Purkinje cell (primary cell): ENCODE measurements around the gene CMC4. TPM values are rescaled to one million over a fixed set of nuclear protein-coding genes. Genes with fewer than 3 reads are reported as not detected.

Source experiments
- polyA plus RNA-seq: library from polyadenylated mRNA; unstranded; fragments of >200 nt; fragmentation: Nextera tagmentation; gene quantifications from 2 replicates; pipeline ENCODE4 v1.2.1, GENCODE V29; 2014

The CMC4 gene, protein sequence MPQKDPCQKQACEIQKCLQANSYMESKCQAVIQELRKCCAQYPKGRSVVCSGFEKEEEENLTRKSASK
- polyA plus RNA-seq, result 2.2 and 2.5 TPM in 2 replicates

DNA sequence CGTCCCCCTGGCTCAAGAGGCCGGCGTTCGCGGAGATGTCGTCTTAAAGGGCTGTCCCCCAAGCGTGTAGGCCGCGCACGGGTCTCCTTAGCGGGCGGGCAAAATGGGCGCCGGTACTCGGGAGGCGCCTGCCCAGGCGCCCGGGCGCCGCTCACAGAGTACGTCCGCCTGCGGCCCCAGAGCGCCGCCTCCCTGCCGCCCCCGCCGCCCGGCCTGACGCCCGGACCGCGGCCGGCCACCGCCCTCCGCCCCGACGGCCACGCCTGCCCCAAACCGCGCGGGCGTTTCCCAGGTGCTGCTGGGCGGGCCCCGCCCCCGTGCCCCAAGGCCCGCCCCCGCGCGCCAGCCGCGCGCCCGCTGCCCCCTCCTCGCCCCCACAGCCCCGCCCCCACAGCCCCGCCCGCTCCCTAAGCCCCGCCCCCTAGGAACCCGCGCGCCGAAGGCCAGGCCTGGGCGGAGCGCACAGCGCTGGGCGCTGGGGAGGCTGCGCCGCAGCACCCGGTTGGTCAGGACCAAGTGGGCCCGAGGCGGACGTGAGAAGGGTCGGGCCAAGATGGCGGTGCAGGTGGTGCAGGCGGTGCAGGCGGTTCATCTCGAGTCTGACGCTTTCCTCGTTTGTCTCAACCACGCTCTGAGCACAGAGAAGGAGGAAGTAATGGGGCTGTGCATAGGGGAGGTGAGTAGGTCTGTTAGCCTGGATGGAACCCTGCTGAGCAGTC, at the start of gene CMC4, which contains the start of the genes BRCC3 and MTCP1:
Gene CMC4, minus strand, starts transcription at position 162 of the 719 bp plus-strand sequence. CDS start 7,113 bp downstream, outside the sequence.
Gene BRCC3, plus strand, starts transcription at position 534 of the 719 bp plus-strand sequence. Its CDS starts 20 bp downstream, at position 554.
Gene MTCP1, minus strand, starts transcription at position 162 of the 719 bp plus-strand sequence. CDS start 5,126 bp downstream, outside the sequence.

DNA sequence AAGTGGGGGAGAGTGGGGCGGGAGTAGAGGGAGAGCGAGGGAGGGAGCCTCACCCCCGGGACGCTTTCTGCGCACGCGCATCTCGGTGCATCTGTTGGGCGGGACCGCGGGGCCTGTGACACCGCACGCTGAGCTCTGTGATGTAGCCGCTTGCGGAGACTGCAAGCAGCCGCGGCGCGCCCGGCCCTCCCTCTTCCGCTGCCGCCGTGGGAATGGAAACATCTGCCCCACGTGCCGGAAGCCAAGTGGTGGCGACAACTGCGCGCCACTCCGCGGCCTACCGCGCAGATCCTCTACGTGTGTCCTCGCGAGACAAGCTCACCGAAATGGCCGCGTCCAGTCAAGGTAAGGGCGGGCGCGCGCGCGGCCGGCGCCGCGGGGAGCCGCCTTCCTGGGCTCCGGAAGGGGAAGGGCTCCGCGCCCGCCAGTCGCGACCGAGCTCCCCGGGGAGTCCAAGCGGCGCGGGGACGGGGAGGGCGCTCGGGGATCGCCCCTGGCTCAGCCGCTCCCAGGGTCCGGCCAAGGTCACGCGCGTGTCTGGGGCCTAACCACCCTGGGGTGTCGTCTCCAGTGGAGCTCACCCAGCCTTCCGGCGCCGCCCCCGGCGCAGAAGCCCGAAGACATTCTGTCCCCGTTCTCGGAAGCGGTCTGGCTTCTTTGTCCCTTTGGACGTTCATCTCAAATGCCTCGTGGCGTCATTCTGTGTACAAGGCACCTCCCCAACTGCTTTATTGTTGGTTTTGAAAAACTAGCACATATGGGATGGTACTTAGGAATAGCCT, 44.0 kb downstream of the CMC4 start, which contains the start of gene FUNDC2:
Gene FUNDC2, plus strand, starts transcription at position 118 of the 782 bp plus-strand sequence. Its CDS starts 95 bp downstream, at position 213.

DNA sequence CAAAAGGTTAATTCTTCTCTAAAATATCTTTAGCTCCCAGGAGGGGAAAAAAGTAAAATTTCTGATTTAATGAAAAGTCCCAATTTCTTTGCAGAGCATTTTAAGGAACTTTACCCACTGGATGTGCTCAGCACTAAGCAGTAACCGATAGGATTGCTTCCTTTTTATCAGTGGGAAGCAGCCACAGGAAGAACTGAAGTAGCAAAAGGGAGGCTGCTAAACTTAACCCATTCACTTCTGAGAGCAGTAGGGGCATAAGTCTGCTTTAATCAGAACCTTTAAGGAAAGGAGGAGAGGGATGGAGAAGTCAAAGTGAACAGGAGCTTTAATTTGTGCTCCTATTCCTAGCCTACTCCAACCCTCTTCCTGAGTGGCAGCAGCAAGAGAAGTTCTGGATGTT, 48.4 kb downstream of the CMC4 start, which contains the start of gene F8:
Gene F8, minus strand, starts transcription at position 139 of the 400 bp plus-strand sequence. CDS start 171 bp downstream, outside the sequence.

Other genes starting within 250 kb of the CMC4 start
- gene SMIM9, start 236.5 kb downstream of the CMC4 start, polyA plus RNA-seq, result not detected in 2 replicates
- gene F8A1, start 184.8 kb downstream of the CMC4 start, polyA plus RNA-seq, result 8.1 TPM in 1 of 2 replicates, not detected in the other
- gene F8, start 48.4 kb downstream of the CMC4 start, polyA plus RNA-seq, result 5.9 TPM in 2 replicates
- 123 and 201 TPM in 2 replicates for gene FUNDC2, start 44.3 kb downstream of the CMC4 start, polyA plus RNA-seq
- 14.8 and 44.3 TPM in 2 replicates for gene MTCP1, start within 50 bp of the CMC4 start, polyA plus RNA-seq
- gene BRCC3, start 372 bp upstream of the CMC4 start, polyA plus RNA-seq, result 53.7 and 65.1 TPM in 2 replicates
- gene VBP1, start 145.3 kb upstream of the CMC4 start, polyA plus RNA-seq, result 136 and 154 TPM in 2 replicates
- gene RAB39B, start 193.4 kb upstream of the CMC4 start, polyA plus RNA-seq, result 19.7 and 22.1 TPM in 2 replicates